K562 (cell line): ENCODE results near the gene C2CD4D. TPM values are rescaled to one million over a fixed set of nuclear protein-coding genes. Genes with fewer than 3 reads are reported as not detected.
A peak's percentile ranks its signal among the peaks of the same experiment; 100 is the strongest.

Source experiments
- ATAC-seq: fragments of 200-7000 bp; cut with Tn5 transposase; 3 replicates; pipeline ENCODE4 v1.9.1; 2020; ENCODE audit warnings: moderate library complexity
- BruUV-seq: library from RNA; stranded (reverse); fragments of 400-500 nt; replicated peaks from 2 replicates; lab custom pipeline; 2021; lab: Mats Ljungman, UMichigan
- CTCF ChIA-PET: fragments of 300-600 bp; formaldehyde crosslinking; extraction: SDS; loops from one replicate; lab custom pipeline; 2021; ENCODE audit warnings: low intra/inter-chr PET ratio; lab: Yijun Ruan, JAX
- POLR2A ChIA-PET: fragments of 300-600, 350-650 bp; sonication (Branson Sonifier 250); formaldehyde crosslinking; extraction: SDS; loops from one replicate; lab custom pipeline; 2021; ENCODE audit warnings: antibody characterized with exemption, inconsistent platforms; lab: Yijun Ruan, JAX
- DNase-seq, 4 experiments: peaks; one replicate each; pipeline versions ENCODE4 v3.0.0 to v3.0.0-alpha.2; 2011 to 2018; ENCODE audit warnings: low spot score in 3 of 4, mixed read lengths in 3 of 4; ENCODE audit errors: extremely low read depth in 1 of 4
- FAIRE-seq: peaks from 2 replicates; lab custom pipeline; 2011; peaks lifted over from hg19 to GRCh38; lab: Jason Lieb, UNC
- H2AFZ ChIP-seq: 2 replicates; pipeline ENCODE4 v1.6.0; 2011; ENCODE audit warnings: low read depth, low read length, control low read depth, inconsistent platforms
- H3K27ac ChIP-seq: fragments of 200-600 bp; 3 replicates; pipeline ENCODE4 v1.8.0; 2011; ENCODE audit warnings: low read depth, mild to moderate bottlenecking, control low read depth, inconsistent platforms, low read length, moderate library complexity, mixed read lengths; ENCODE audit errors: extremely low read depth
- H3K27me3 ChIP-seq, 2 experiments: fragments of 300-600 bp in 1 of 2; 2 replicates in 1 of 2; 3 replicates in 1 of 2; pipeline versions ENCODE4 v1.6.0 to v1.8.0; 2011; ENCODE audit warnings: inconsistent platforms in 2 of 2, low read length in 2 of 2, mild to moderate bottlenecking in 1 of 2, mixed read lengths in 1 of 2, moderate library complexity in 1 of 2; ENCODE audit not compliant: control insufficient read depth in 2 of 2, insufficient read depth in 2 of 2
- H3K36me3 ChIP-seq: fragments of 300-600 bp; 3 replicates; pipeline ENCODE4 v1.8.0; 2011; ENCODE audit warnings: mild to moderate bottlenecking, low read length, inconsistent platforms; ENCODE audit not compliant: control insufficient read depth, insufficient read depth
- H3K4me1 ChIP-seq, 2 experiments: fragments of 200-600 bp in 1 of 2; replicated peaks in 1 of 2; 2 replicates in 1 of 2; 3 replicates in 1 of 2; pipeline versions ENCODE4 v1.5.1 to v1.8.0; 2011; ENCODE audit warnings: inconsistent platforms in 2 of 2, low read length in 2 of 2, mild to moderate bottlenecking in 1 of 2, mixed read lengths in 1 of 2, moderate library complexity in 1 of 2; ENCODE audit not compliant: control insufficient read depth in 2 of 2, insufficient read depth in 2 of 2
- H3K4me2 ChIP-seq: 2 replicates; pipeline ENCODE4 v1.6.1; 2011; ENCODE audit warnings: low read length, control low read depth, inconsistent platforms, mixed read lengths; ENCODE audit not compliant: insufficient read depth
- H3K4me3 ChIP-seq: fragments of 200-600 bp; sonication (generic), shearing (Covaris generic); 2 replicates; pipeline ENCODE4 v1.5.1; 2016; ENCODE audit warnings: control low read depth, inconsistent platforms
- H3K79me2 ChIP-seq: fragments of 200-600 bp; 3 replicates; pipeline ENCODE4 v1.8.0; 2011; ENCODE audit warnings: low read length, inconsistent platforms; ENCODE audit not compliant: control insufficient read depth, insufficient read depth
- H3K9ac ChIP-seq, 2 experiments: 2 replicates each; pipeline versions ENCODE4 v1.6.0 to v1.6.1; 2011; ENCODE audit warnings: low read depth in 2 of 2, low read length in 2 of 2, control low read depth in 1 of 2, inconsistent platforms in 1 of 2, mild to moderate bottlenecking in 1 of 2, mixed read lengths in 1 of 2; ENCODE audit not compliant: insufficient read depth in 1 of 2
- H3K9me1 ChIP-seq: one replicate; pipeline ENCODE4 v1.6.0; 2011; ENCODE audit warnings: inconsistent platforms, mild to moderate bottlenecking, low read length, moderate library complexity; ENCODE audit not compliant: control insufficient read depth, insufficient read depth
- H3K9me3 ChIP-seq: replicated peaks from 2 replicates; pipeline ENCODE4 v1.5.1; 2011; ENCODE audit warnings: low read depth, low read length, inconsistent platforms; ENCODE audit not compliant: control insufficient read depth, insufficient read depth
- H4K20me1 ChIP-seq: replicated peaks from 2 replicates; pipeline ENCODE4 v1.6.1; 2011; ENCODE audit warnings: low read length, inconsistent platforms, mixed read lengths; ENCODE audit not compliant: control insufficient read depth, insufficient read depth
- AFF1 ChIP-seq, 2 experiments: fragments of 450-650 bp; IDR thresholded peaks; 2 replicates each; pipeline ENCODE4 v1.6.1; 2018; ENCODE audit warnings: mild to moderate bottlenecking in 2 of 2, low read depth in 1 of 2; ENCODE audit not compliant: partially characterized antibody in 2 of 2
- CHD4 ChIP-seq: fragments of 200-600 bp; sonication (generic); IDR thresholded peaks from 3 replicates; pipeline ENCODE4 v1.6.1; 2012; ENCODE audit warnings: low read depth, mild to moderate bottlenecking, mixed read lengths, low read length, inconsistent platforms; ENCODE audit not compliant: insufficient read depth, insufficient replicate concordance, poor library complexity, severe bottlenecking
- IFI16 ChIP-seq: fragments of 250-450 bp; sonication (Bioruptor Pico); IDR thresholded peaks from 2 replicates; pipeline ENCODE4 v2.1.2; 2022; ENCODE audit warnings: mild to moderate bottlenecking, inconsistent platforms
- SETDB1 ChIP-seq: IDR thresholded peaks from one replicate; pipeline ENCODE4 v1.6.1; 2012; ENCODE audit warnings: low read length, control low read depth, inconsistent platforms
- SNRNP70 ChIP-seq: fragments of 200-400 bp; formaldehyde crosslinking; optimal IDR thresholded peaks from 2 replicates; pipeline ENCODE3; 2017; ENCODE audit warnings: low read depth, low read length
- TOE1 ChIP-seq, 2 experiments: fragments of 450-650 bp in 1 of 2; sonication (generic) in 1 of 2; formaldehyde crosslinking in 1 of 2; IDR thresholded peaks; 2 replicates each; pipeline versions ENCODE4 v1.7.1 to v1.8.0; 2016 to 2022; ENCODE audit warnings: borderline replicate concordance in 2 of 2, mild to moderate bottlenecking in 2 of 2, antibody characterized with exemption in 1 of 2, inconsistent platforms in 1 of 2, low read depth in 1 of 2, missing genetic modification reagents in 1 of 2, moderate library complexity in 1 of 2
- ZBTB11 ChIP-seq, 3 experiments: fragments of 200-800 bp in 1 of 3; fragments of 250-450 bp in 1 of 3; fragments of 450-650 bp in 1 of 3; sonication (Bioruptor Pico) in 1 of 3; sonication (Bioruptor generic) in 1 of 3; formaldehyde crosslinking in 1 of 3; IDR thresholded peaks; 2 replicates each; pipeline versions ENCODE4 v1.6.1 to v1.8.0; 2016 to 2022; ENCODE audit warnings: mild to moderate bottlenecking in 2 of 3, missing genetic modification characterization in 2 of 3, missing compliant biosample characterization in 1 of 3, moderate library complexity in 1 of 3
- WGBS: fragments of 100-300 bp; shearing (Covaris generic); methylation state at CpG from one replicate; pipeline ENCODE4 v1.1.6; 2016; ENCODE audit warnings: low coverage, mixed read lengths; ENCODE audit not compliant: insufficient coverage; ENCODE audit errors: missing lambda C conversion rate; 5-methylcytosine and 5-hydroxymethylcytosine counted together
- in situ Hi-C: fragments of 300-500 bp; cut with MboI; formaldehyde crosslinking; loops from 4 replicates; pipeline ENCODE4 v1.15.0; 2018; ENCODE audit warnings: inconsistent platforms, mixed read lengths
- intact Hi-C: fragments of 100-400 bp; cut with micrococcal nuclease; formaldehyde crosslinking; loops from 2 replicates; pipeline ENCODE4 v1.14.2; 2022
- polyA plus RNA-seq, 8 experiments: library from polyadenylated mRNA; depleted of rRNA in 4 of 8; stranded (reverse) in 5 of 8; unstranded in 3 of 8; fragments of >200 nt; fragmentation: Nextera tagmentation in 2 of 8; fragmentation: Illumina TruSeq in 1 of 8; extraction: Ambion mirVana in 2 of 8; extraction: Trizol in 1 of 8; gene quantifications; 2 replicates each; pipeline versions ENCODE4 v1.2.1 to v1.2.3, GENCODE V29; 2011 to 2014; ENCODE audit warnings: inconsistent platforms in 1 of 8, missing spikeins in 1 of 8
- total RNA-seq, 7 experiments: library from RNA; depleted of rRNA in 6 of 7; stranded (reverse); fragments of >200 nt in 6 of 7; fragmentation: Illumina TruSeq in 2 of 7; extraction: Trizol in 2 of 7; gene quantifications; 2 replicates each; pipeline versions ENCODE4 v1.2.1 to v1.2.3, GENCODE V29; 2011 to 2021; ENCODE audit warnings: low replicate concordance in 1 of 7

The C2CD4D gene
- total and polyA plus RNA-seq, 9 of the 15 experiments (the other 6 are each of a cell fraction or from before 2014, with no cell fraction given), result not detected

DNA sequence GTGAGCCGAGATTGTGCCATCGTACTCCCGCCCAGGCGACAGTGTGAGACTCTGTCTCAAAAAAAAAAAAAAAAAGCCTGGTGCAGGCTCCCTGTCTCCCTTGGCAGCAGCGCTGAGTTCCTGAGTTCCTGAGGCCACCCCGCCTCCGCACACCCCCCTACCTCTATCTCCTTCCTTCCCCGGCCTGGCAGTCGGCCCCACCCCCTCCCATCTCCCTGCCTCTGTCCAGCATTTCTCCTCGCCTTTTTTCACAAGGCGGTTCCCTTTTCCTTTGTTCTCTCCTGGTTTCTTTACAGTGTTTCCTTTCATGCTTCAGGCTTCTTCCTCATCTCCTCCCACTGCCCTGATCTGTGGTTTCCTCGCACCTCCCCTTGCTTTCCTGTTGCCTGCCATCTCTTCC is 10.7 kb downstream of the C2CD4D start:
- Histone ChIP-seq H3K27ac (no peak overlapping the region), H3K9me1 (peaks cover 3% of the 10 kb centered on the region), H3K79me2 (no peaks in the 10 kb centered on the region), H3K9me3 (no peaks in the 10 kb centered on the region), H3K36me3 (no peaks in the 10 kb centered on the region), H3K4me2 (no peak overlapping the region), H3K9ac (no peak overlapping the region), H3K4me3 (no peak overlapping the region), H4K20me1 (no peaks in the 10 kb centered on the region), H3K4me1 (peaks cover 5 to 33% of the 10 kb centered on the region in 2 experiments), H3K27me3 (peaks cover 8 to 26% of the 10 kb centered on the region in 2 experiments; a peak in 4 of 5 replicates), H2AFZ (no peak overlapping the region)
- 4% methylated on average over 5 of the region's 12 CpGs for WGBS
- CTCF ChIA-PET, result interaction anchor here (0.5 kb wide), 1 partner anchor 83 kb away, joined by 6 read pairs; no protein-coding TSS in a partner anchor
- BruUV-seq, result no TSS peak
- intact Hi-C loops, result no loop called here
- peak; percentile 57 to 72 (median 64) for DNase-seq
- POLR2A ChIA-PET, result interaction anchor here (0.8 kb wide), 1 partner anchor 14 kb away, joined by 3 read pairs; no protein-coding TSS in a partner anchor
- no peak for FAIRE-seq
- peak; percentile 22; the same call in 1 of the 3 replicates for ATAC-seq
- in situ Hi-C loops, result no loop called here
- no peak for TF ChIP-seq SETDB1
- no peak for TF ChIP-seq TOE1 (IDR thresholded peaks at IDR 0.05; ENCODE audit: borderline replicate concordance)
- TF ChIP-seq TOE1 (CRISPR knock-in tag; IDR thresholded peaks at IDR 0.05; ENCODE audit: borderline replicate concordance, low read depth), result no peak
- TF ChIP-seq IFI16 (CRISPR knock-in tag), result no peak
- TF ChIP-seq AFF1 (IDR thresholded peaks at IDR 0.05; ENCODE audit: low read depth in 1 of 2, partially characterized antibody in 2 of 2), result peak in 1 of 2 experiments; percentile 53
- TF ChIP-seq SNRNP70, result no peak
- TF ChIP-seq ZBTB11 (CRISPR knock-in tag; IDR thresholded peaks at IDR 0.05), result no peak
- no peak for TF ChIP-seq CHD4
